Fibroblast of the aortic adventitia (primary cell): Measurements from ENCODE around the gene NCAM2. TPM values are rescaled to one million over a fixed set of nuclear protein-coding genes. Genes with fewer than 3 reads are reported as not detected.

Source experiments
- DNase-seq: peaks from one replicate; pipeline ENCODE4 v3.0.0-alpha.2; 2010; ENCODE audit warnings: low read depth
- H3K4me3 ChIP-seq: 2 replicates; pipeline ENCODE4 v1.5.1; 2011; ENCODE audit warnings: low read depth, mild to moderate bottlenecking, control low read depth, low read length, moderate library complexity
- CTCF ChIP-seq: IDR thresholded peaks from 2 replicates; pipeline ENCODE4 v1.5.1; 2011; ENCODE audit warnings: mild to moderate bottlenecking, low read length, control low read depth, inconsistent platforms; ENCODE audit not compliant: insufficient read depth
- total RNA-seq: library from RNA; depleted of rRNA; stranded (reverse); fragments of >200 nt; gene quantifications from 2 replicates; pipeline ENCODE4 v1.2.3, GENCODE V29; 2012; ENCODE audit warnings: low replicate concordance

Gene NCAM2
- total RNA-seq, 1 donor, result 19.4 TPM

- no peak for TF ChIP-seq CTCF
- no peak overlapping the region for H3K4me3 ChIP-seq
- no peak for DNase-seq
Measured at GRCh38 chr21:21268061-21268471, 269.9 kb downstream of the NCAM2 start.

GRCh38 chr21:21268885-21269284 is 270.7 kb downstream of the NCAM2 start:
- DNase-seq, result no peak
- H3K4me3 ChIP-seq, result no peak overlapping the region
- no peak for TF ChIP-seq CTCF

- no peak for TF ChIP-seq CTCF
- DNase-seq, result no peak
- H3K4me3 ChIP-seq, result no peak overlapping the region
Measured at GRCh38 chr21:21279193-21279901, 281.1 kb downstream of the NCAM2 start.

- TF ChIP-seq CTCF, result no peak
- no peak for DNase-seq
- no peak overlapping the region for H3K4me3 ChIP-seq
Measured at GRCh38 chr21:21283810-21284209, 285.6 kb downstream of the NCAM2 start.

GRCh38 chr21:21286170-21286798 is 288.1 kb downstream of the NCAM2 start:
- TF ChIP-seq CTCF, result no peak
- no peak for DNase-seq
- H3K4me3 ChIP-seq, result no peak overlapping the region

GRCh38 chr21:21290751-21291150 is 292.5 kb downstream of the NCAM2 start:
- no peak for DNase-seq
- no peak overlapping the region for H3K4me3 ChIP-seq
- TF ChIP-seq CTCF, result no peak
